Measurements from ENCODE around the gene GPC5.

GPC5 gene

GRCh38 chr13:91464336-91464735, 65.9 kb downstream of the GPC5 start:
- DNase-seq = no peak

GRCh38 chr13:91467236-91467635, 68.8 kb downstream of the GPC5 start:
- DNase-seq = no peak

GRCh38 chr13:91468301-91468700, 69.9 kb downstream of the GPC5 start:
- no peak for DNase-seq

- DNase-seq = no peak
These were observed 71.7 kb downstream of the GPC5 start for GRCh38 chr13:91470084-91470621.

- no peak for DNase-seq
These were observed 72.3 kb downstream of the GPC5 start for GRCh38 chr13:91470681-91471080.

- DNase-seq = no peak
These were observed 84.0 kb downstream of the GPC5 start for GRCh38 chr13:91482427-91482826.

GRCh38 chr13:91491980-91492379, 93.6 kb downstream of the GPC5 start:
- DNase-seq = no peak

- DNase-seq = no peak
These were observed 95.0 kb downstream of the GPC5 start for GRCh38 chr13:91493442-91493841.

GRCh38 chr13:91498298-91498697, 99.9 kb downstream of the GPC5 start:
- no peak for DNase-seq

- no peak for DNase-seq
These were observed 105.8 kb downstream of the GPC5 start for GRCh38 chr13:91504216-91504615.

GRCh38 chr13:91506759-91507158, 108.3 kb downstream of the GPC5 start:
- no peak for DNase-seq

- DNase-seq = no peak
These were observed 111.6 kb downstream of the GPC5 start for GRCh38 chr13:91510058-91510457.

- DNase-seq = no peak
These were observed 115.4 kb downstream of the GPC5 start for GRCh38 chr13:91513790-91514189.

GRCh38 chr13:91516799-91517198, 118.4 kb downstream of the GPC5 start:
- no peak for DNase-seq

- no peak for DNase-seq
These were observed 122.5 kb downstream of the GPC5 start for GRCh38 chr13:91520952-91521351.

- no peak for DNase-seq
These were observed 124.7 kb downstream of the GPC5 start for GRCh38 chr13:91523116-91523515.

GRCh38 chr13:91526543-91527033, 128.2 kb downstream of the GPC5 start:
- no peak for DNase-seq

- no peak for DNase-seq
These were observed 131.5 kb downstream of the GPC5 start for GRCh38 chr13:91529739-91530482.

- DNase-seq = no peak
These were observed 133.2 kb downstream of the GPC5 start for GRCh38 chr13:91531646-91532045.

- DNase-seq = no peak
These were observed 134.9 kb downstream of the GPC5 start for GRCh38 chr13:91533354-91533753.

- DNase-seq = no peak
These were observed 136.6 kb downstream of the GPC5 start for GRCh38 chr13:91534996-91535395.

- no peak for DNase-seq
These were observed 139.0 kb downstream of the GPC5 start for GRCh38 chr13:91537376-91537775.

- DNase-seq = no peak
These were observed 141.1 kb downstream of the GPC5 start for GRCh38 chr13:91539286-91540157.

All from suppressor macrophage (primary cell).